Left lung (tissue), 10 donors: ENCODE measurements around the gene SYNDIG1. TPM values are rescaled to one million over a fixed set of nuclear protein-coding genes. Genes with fewer than 3 reads are reported as not detected.

Source experiments
- ATAC-seq: fragments of 200-7000 bp; cut with Tn5 transposase; one replicate; pipeline ENCODE4 v1.9.1; 2020; ENCODE audit warnings: moderate library complexity
- DNase-seq, 4 donors: peaks; one replicate each; pipeline ENCODE4 v3.0.0-alpha.2; 2013 to 2020
- H3K27ac ChIP-seq, 2 donors: fragments of 200-600 bp; sonication (generic) in 1 of 2; one replicate each; pipeline versions ENCODE4 v1.5.0 to v1.8.0; 2020 to 2021
- H3K27me3 ChIP-seq, 2 donors: fragments of 200-600 bp; sonication (generic) in 1 of 2; one replicate each; pipeline versions ENCODE4 v1.5.0 to v1.8.0; 2020 to 2021
- H3K36me3 ChIP-seq, 2 donors: fragments of 200-600 bp; sonication (generic) in 1 of 2; one replicate each; pipeline versions ENCODE4 v1.5.0 to v1.8.0; 2020 to 2021
- H3K4me1 ChIP-seq, 2 donors: fragments of 200-600 bp; one replicate each; pipeline ENCODE4 v1.8.0; 2021
- H3K4me3 ChIP-seq, 2 donors: fragments of 200-600 bp; sonication (generic) in 1 of 2; one replicate each; pipeline versions ENCODE4 v1.5.0 to v1.8.0; 2020 to 2021; ENCODE audit warnings: mild to moderate bottlenecking in 1 of 2
- H3K9me3 ChIP-seq, 2 donors: fragments of 200-600 bp; sonication (generic) in 1 of 2; one replicate each; pipeline versions ENCODE4 v1.5.0 to v1.8.0; 2020 to 2021
- intact Hi-C, 2 donors: fragments of 100-400 bp; cut with DNase I; formaldehyde crosslinking; loops; one replicate each; pipeline versions ENCODE4 v1.11.2 to v1.14.2; 2022
- polyA plus RNA-seq, 6 donors: library from polyadenylated mRNA; unstranded; fragments of 120-200 nt; gene quantifications; one replicate each; pipeline ENCODE4 v1.2.1, GENCODE V29; 2013; ENCODE audit not compliant: insufficient read length in 6 of 6
- total RNA-seq, 2 donors: library from RNA; stranded (reverse); fragmentation: NEBNext Ultra II Directional; extraction: Animal tissue kit (Norgen Biotek cat#: 25700); gene quantifications; one replicate each; pipeline ENCODE4 v1.2.1, GENCODE V29; 2021
- TF ChIP-seq, protein P1 (sequence below), 2 donors: fragments of 200-600 bp; sonication (generic) in 1 of 2; IDR thresholded peaks; one replicate each; pipeline versions ENCODE4 v1.5.0 to v1.8.0; 2021; ENCODE audit warnings: antibody characterized with exemption in 2 of 2
- donor health status: DM: no; HTN: yes; CAD: no.
- donor health status: DM: no; HTN: no; CAD: no.

The SYNDIG1 gene
- total and polyA plus RNA-seq, 8 donors: 1.3 to 7.8 (median 5.4) TPM

DNA sequence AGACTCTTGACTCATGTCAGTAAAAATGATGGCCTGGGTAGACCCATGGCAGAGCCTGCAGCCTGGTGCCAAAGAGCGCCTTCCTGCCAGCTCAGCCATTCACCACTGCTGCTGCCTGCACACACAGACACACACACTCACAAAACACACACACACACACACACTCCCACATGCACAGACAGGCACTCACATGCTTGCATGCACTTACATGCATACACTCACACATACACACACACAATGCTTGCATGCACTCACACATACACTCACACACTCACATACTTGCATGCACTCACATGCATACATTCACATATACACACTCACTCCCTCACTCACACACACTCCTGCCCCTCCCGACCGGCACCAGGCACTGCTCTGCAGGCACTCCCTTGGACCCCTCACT lies 18.0 kb upstream of the SYNDIG1 start:
- ATAC-seq: no peak
- no peaks in the 10 kb centered on the region for H3K4me1 ChIP-seq
- TF ChIP-seq, protein P1, sequence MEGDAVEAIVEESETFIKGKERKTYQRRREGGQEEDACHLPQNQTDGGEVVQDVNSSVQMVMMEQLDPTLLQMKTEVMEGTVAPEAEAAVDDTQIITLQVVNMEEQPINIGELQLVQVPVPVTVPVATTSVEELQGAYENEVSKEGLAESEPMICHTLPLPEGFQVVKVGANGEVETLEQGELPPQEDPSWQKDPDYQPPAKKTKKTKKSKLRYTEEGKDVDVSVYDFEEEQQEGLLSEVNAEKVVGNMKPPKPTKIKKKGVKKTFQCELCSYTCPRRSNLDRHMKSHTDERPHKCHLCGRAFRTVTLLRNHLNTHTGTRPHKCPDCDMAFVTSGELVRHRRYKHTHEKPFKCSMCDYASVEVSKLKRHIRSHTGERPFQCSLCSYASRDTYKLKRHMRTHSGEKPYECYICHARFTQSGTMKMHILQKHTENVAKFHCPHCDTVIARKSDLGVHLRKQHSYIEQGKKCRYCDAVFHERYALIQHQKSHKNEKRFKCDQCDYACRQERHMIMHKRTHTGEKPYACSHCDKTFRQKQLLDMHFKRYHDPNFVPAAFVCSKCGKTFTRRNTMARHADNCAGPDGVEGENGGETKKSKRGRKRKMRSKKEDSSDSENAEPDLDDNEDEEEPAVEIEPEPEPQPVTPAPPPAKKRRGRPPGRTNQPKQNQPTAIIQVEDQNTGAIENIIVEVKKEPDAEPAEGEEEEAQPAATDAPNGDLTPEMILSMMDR (IDR thresholded peaks at IDR 0.05): no peak
- DNase-seq: no peak
- H3K9me3 ChIP-seq: no peaks in the 10 kb centered on the region
- intact Hi-C loops: no loop called here
- no peaks in the 10 kb centered on the region for H3K36me3 ChIP-seq
- H3K27me3 ChIP-seq: peaks cover 0 to 34% of the 10 kb centered on the region in 2 donors
- H3K4me3 ChIP-seq: no peak overlapping the region
- H3K27ac ChIP-seq: no peak overlapping the region

DNA sequence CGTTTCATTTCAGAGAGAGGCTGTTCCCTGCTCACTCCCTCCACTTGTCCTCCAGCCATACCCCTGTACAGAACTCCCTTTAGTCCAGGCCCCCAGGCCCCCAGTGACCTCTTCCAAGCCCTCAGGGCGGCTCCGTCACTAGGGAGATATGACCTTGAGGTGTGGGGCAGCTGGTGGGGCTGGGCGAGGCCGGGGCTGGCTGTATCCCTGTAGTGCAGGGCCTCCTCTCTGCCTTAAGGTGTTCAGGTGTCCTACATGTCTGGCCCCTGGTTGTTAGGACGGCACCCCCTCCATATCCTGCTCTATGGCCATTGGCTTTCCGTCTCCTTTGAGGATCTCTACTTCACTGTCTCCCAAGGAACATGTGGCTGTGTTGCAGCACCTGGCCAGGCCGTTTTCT lies 17.4 kb upstream of the SYNDIG1 start:
- Histone ChIP-seq H3K4me3 (no peak overlapping the region), H3K4me1 (no peaks in the 10 kb centered on the region), H3K9me3 (no peaks in the 10 kb centered on the region), H3K27ac (no peak overlapping the region), H3K27me3 (peaks cover 0 to 40% of the 10 kb centered on the region in 2 donors), H3K36me3 (no peaks in the 10 kb centered on the region)
- ATAC-seq (no peak), DNase-seq (no peak)
- intact Hi-C loops: no loop called here
- TF ChIP-seq, protein P1 (IDR thresholded peaks at IDR 0.05): no peak

DNA sequence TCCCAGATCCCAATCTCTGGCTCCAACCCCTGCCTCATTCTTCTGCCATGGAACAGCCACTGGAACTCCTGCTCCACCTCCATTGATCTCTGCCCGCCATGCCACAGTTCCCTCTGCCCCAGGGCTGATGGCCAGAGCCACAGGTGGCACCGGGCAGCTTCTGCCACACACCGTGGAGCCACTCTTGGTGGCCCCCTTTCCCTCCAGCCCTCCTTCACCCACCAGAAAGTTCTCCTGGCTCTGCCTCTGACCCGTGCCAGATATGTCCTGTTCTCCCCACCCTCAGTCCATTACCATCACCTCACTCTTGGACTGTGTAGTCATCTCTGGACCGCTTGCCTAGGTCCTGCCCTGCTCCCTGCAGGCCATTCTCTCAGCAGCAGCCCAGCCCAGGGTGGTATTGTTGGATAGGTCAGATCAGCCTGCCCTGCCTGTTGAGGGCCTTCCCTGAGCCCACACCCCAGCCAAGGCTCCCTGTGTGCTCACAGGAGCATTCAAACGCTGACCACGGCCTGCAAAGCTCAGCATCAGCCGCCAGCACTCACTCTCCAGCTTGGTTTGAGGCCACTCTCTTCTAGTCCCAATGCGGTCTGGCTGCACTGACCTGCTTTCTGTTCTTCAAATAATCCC lies 16.8 kb upstream of the SYNDIG1 start:
- TF ChIP-seq, protein P1 (IDR thresholded peaks at IDR 0.05): no peak
- no peak for ATAC-seq
- peaks cover 3 to 41% of the 10 kb centered on the region in 2 donors for H3K27me3 ChIP-seq
- no peak overlapping the region for H3K27ac ChIP-seq
- no peaks in the 10 kb centered on the region for H3K9me3 ChIP-seq
- H3K36me3 ChIP-seq: no peaks in the 10 kb centered on the region
- no peak overlapping the region for H3K4me3 ChIP-seq
- no peaks in the 10 kb centered on the region for H3K4me1 ChIP-seq
- intact Hi-C loops: no loop called here
- no peak for DNase-seq

DNA sequence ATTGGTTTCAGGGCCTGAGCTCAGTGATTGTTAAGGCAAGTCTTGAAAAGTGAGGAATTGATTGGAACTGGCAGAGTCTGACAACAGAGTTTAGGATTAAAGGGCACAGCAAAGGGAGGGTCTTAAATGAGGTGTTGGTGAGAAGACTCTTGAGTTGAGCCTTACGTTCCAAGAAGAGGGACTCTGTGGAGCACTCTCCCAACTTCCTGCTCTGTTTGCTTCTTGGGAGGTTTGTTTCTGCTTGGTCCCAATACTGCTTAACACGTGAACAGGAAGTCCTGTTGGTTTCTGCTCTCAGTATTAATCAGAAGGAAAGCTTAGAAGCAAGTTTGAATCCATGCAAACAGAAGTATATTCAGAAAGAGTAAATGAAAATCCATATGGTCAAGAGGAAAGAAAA lies 15.6 kb upstream of the SYNDIG1 start:
- TF ChIP-seq, protein P1 (IDR thresholded peaks at IDR 0.05): no peak
- no peak overlapping the region for H3K4me3 ChIP-seq
- intact Hi-C loops: no loop called here
- DNase-seq (no peak), ATAC-seq (no peak)
- H3K9me3 ChIP-seq: no peaks in the 10 kb centered on the region
- H3K27me3 ChIP-seq: peaks cover 3 to 50% of the 10 kb centered on the region in 2 donors
- no peaks in the 10 kb centered on the region for H3K36me3 ChIP-seq
- no peaks in the 10 kb centered on the region for H3K4me1 ChIP-seq
- no peak overlapping the region for H3K27ac ChIP-seq

DNA sequence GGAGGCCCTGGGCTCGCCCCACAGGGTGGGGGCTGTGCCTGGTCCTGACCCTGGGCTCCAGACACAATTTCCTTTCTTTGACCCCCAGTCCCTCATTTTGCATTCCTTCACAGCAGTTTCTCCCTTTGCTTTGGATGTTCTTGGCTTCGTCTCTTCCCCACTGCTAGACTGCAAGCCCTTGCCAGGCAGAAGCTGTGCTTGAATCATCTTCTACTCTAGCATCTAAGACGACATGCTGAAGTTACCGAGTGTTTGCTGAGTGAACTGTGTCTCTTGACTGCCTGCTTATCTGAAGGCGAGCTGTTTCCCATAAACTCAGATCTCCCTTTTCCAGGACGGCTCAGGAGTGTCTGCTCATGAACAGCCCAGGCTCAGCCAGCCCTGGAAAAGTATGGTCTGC lies 14.3 kb upstream of the SYNDIG1 start:
- TF ChIP-seq, protein P1 (IDR thresholded peaks at IDR 0.05): no peak
- no peaks in the 10 kb centered on the region for H3K4me1 ChIP-seq
- DNase-seq: no peak
- intact Hi-C loops: no loop called here
- no peak overlapping the region for H3K27ac ChIP-seq
- ATAC-seq: no peak
- H3K36me3 ChIP-seq: no peaks in the 10 kb centered on the region
- no peaks in the 10 kb centered on the region for H3K9me3 ChIP-seq
- H3K4me3 ChIP-seq: no peak overlapping the region
- peaks cover 3 to 57% of the 10 kb centered on the region in 2 donors for H3K27me3 ChIP-seq
